Stimulated activated CD4-positive, alpha-beta T cell treated with anti-CD3 and anti-CD28 coated beads, Interleukin-12 subunit alpha, Interleukin-12 subunit beta, amount 100 ng/mL, for 48 hours (primary cell): ENCODE data around the gene GSC.
"Not testable (repeated sequence)": the region's sequence is repeated elsewhere in the genome, so short reads cannot be mapped to it uniquely, and the experiment has no call there.

Experiments used
- DNase-seq, 3 donors: peaks; one replicate each; pipeline ENCODE4 v3.0.0-alpha.2; 2020; ENCODE audit warnings: low read depth in 2 of 3, low spot score in 1 of 3

Gene GSC

GRCh38 chr14:94769391-94770250 is at the start of gene GSC:
TSS of gene GSC (minus strand) at chr14:94770113. CDS start at chr14:94770015, 98 bp downstream.
- DNase-seq: peak in 1 of 3 donors; percentile 18

- DNase-seq: no peak
Measured at GRCh38 chr14:94819531-94819930, 49.6 kb upstream of the GSC start.

GRCh38 chr14:94816113-94816512 is 46.2 kb upstream of the GSC start:
- no peak for DNase-seq

- no peak for DNase-seq
Measured at GRCh38 chr14:94805680-94806288, 35.9 kb upstream of the GSC start.

GRCh38 chr14:94801225-94801624 is 31.3 kb upstream of the GSC start:
- DNase-seq: no peak

- DNase-seq: not testable (repeated sequence)
Measured at GRCh38 chr14:94800764-94801163, 30.9 kb upstream of the GSC start.

GRCh38 chr14:94797887-94798286 is 28.0 kb upstream of the GSC start:
- no peak for DNase-seq

GRCh38 chr14:94796278-94796677 is 26.4 kb upstream of the GSC start:
- DNase-seq: no peak

GRCh38 chr14:94795372-94795771 is 25.5 kb upstream of the GSC start:
- DNase-seq: no peak

GRCh38 chr14:94793901-94794300 is 24.0 kb upstream of the GSC start:
- DNase-seq: no peak

- DNase-seq: no peak
Measured at GRCh38 chr14:94787655-94788054, 17.7 kb upstream of the GSC start.

- no peak for DNase-seq
Measured at GRCh38 chr14:94787092-94787491, 17.2 kb upstream of the GSC start.

GRCh38 chr14:94780536-94781399 is 10.9 kb upstream of the GSC start:
- no peak for DNase-seq

GRCh38 chr14:94779713-94780112 is 9.8 kb upstream of the GSC start:
- DNase-seq: no peak

- DNase-seq: no peak
Measured at GRCh38 chr14:94775871-94776210, 5.9 kb upstream of the GSC start.

- DNase-seq: no peak
Measured at GRCh38 chr14:94775091-94775870, 5.4 kb upstream of the GSC start.

- DNase-seq: no peak
Measured at GRCh38 chr14:94774344-94775090, 4.6 kb upstream of the GSC start.

- DNase-seq: no peak
Measured at GRCh38 chr14:94773655-94774343, 3.9 kb upstream of the GSC start.

GRCh38 chr14:94773061-94773648 is 3.2 kb upstream of the GSC start:
- DNase-seq: no peak
